Upper lobe of left lung (tissue), 6 donors: ENCODE measurements around the gene RABGEF1. TPM values are rescaled to one million over a fixed set of nuclear protein-coding genes. Genes with fewer than 3 reads are reported as not detected.
"Not testable (repeated sequence)": the region's sequence is repeated elsewhere in the genome, so short reads cannot be mapped to it uniquely, and the experiment has no call there.

Experiments used
- ATAC-seq, 2 donors: fragments of 200-7000 bp; cut with Tn5 transposase; one replicate each; pipeline ENCODE4 v1.9.1; 2022; ENCODE audit warnings: mild to moderate bottlenecking in 2 of 2, moderate library complexity in 2 of 2; ENCODE audit not compliant: low FRiP score in 2 of 2
- DNase-seq, 2 donors: peaks; one replicate each; pipeline ENCODE4 v3.0.0-alpha.2; 2019 to 2020
- H3K27ac ChIP-seq, 4 donors: fragments of 200-600 bp; sonication (generic); one replicate each; pipeline ENCODE4 v1.5.1; 2016 to 2019
- H3K27me3 ChIP-seq, 4 donors: fragments of 200-600 bp; sonication (generic); one replicate each; pipeline ENCODE4 v1.5.1; 2017 to 2019
- H3K36me3 ChIP-seq, 4 donors: fragments of 200-600 bp; sonication (generic); one replicate each; pipeline ENCODE4 v1.5.1; 2016 to 2019
- H3K4me1 ChIP-seq, 4 donors: fragments of 200-600 bp; sonication (generic); one replicate each; pipeline ENCODE4 v1.5.1; 2018 to 2019
- H3K4me3 ChIP-seq, 4 donors: fragments of 200-600 bp; sonication (generic); one replicate each; pipeline ENCODE4 v1.5.1; 2017 to 2019; ENCODE audit warnings: mild to moderate bottlenecking in 2 of 4, moderate library complexity in 1 of 4
- H3K9me3 ChIP-seq, 4 donors: fragments of 200-600 bp; sonication (generic); one replicate each; pipeline ENCODE4 v1.5.1; 2018 to 2019
- CTCF ChIP-seq, 6 experiments: fragments of 450-650 bp in 4 of 6; fragments of 200-600 bp in 2 of 6; sonication (generic) in 2 of 6; IDR thresholded peaks; one replicate each; pipeline ENCODE4 v1.5.1; 2016 to 2019; ENCODE audit warnings: antibody characterized with exemption in 6 of 6
- EP300 ChIP-seq, 4 donors: sonication (generic); formaldehyde crosslinking; IDR thresholded peaks; one replicate each; pipeline ENCODE4 v1.5.1; 2017; ENCODE audit warnings: antibody characterized with exemption in 4 of 4, control low read depth in 2 of 4
- POLR2A ChIP-seq, 4 donors: fragments of 450-650 bp; IDR thresholded peaks; one replicate each; pipeline ENCODE4 v1.5.1; 2016 to 2017; ENCODE audit warnings: antibody characterized with exemption in 4 of 4, mild to moderate bottlenecking in 2 of 4
- POLR2AphosphoS5 ChIP-seq, 2 donors: sonication (generic); formaldehyde crosslinking; IDR thresholded peaks; one replicate each; pipeline ENCODE4 v1.5.1; 2017; ENCODE audit warnings: antibody characterized with exemption in 2 of 2
- WGBS, 2 donors: methylation state at CpG; one replicate each; pipeline ENCODE4 v1.1.5; 2017 to 2018; 5-methylcytosine and 5-hydroxymethylcytosine counted together
- total RNA-seq, 6 donors: library from RNA; depleted of rRNA in 4 of 6; stranded (reverse); fragments of >200 nt in 4 of 6; gene quantifications; one replicate each; pipeline versions ENCODE4 v1.1.0 to v1.2.1, GENCODE V29; 2016 to 2021
- donor health status: DM: no; HTN: no; CAD: no; lungs with moderate emphysema.
- donor health status: DM: no; HTN: yes; CAD: no; lungs with severe emphysema.

Gene RABGEF1
- total RNA-seq, 6 donors from 2014 or later: 20.7 to 35.6 (median 30.3) TPM

- H3K4me3 ChIP-seq: no peak overlapping the region
- peaks cover 0 to 10% (median 0%) of the 10 kb centered on the region in 4 donors for H3K9me3 ChIP-seq
- no peak for DNase-seq
- no peak for ATAC-seq
- no peaks in the 10 kb centered on the region for H3K36me3 ChIP-seq
- H3K4me1 ChIP-seq: no peaks in the 10 kb centered on the region
- TF ChIP-seq EP300 (IDR thresholded peaks at IDR 0.05) (no peak), POLR2A (IDR thresholded peaks at IDR 0.05) (no peak), POLR2AphosphoS5 (IDR thresholded peaks at IDR 0.05) (no peak), CTCF (IDR thresholded peaks at IDR 0.05) (no peak)
- no peak overlapping the region for H3K27ac ChIP-seq
- no peaks in the 10 kb centered on the region for H3K27me3 ChIP-seq
- WGBS, 2 donors: 91 to 93% methylated on average over 8 to 9 of the region's 9 CpGs
These were observed 97.1 kb downstream of the RABGEF1 start for GRCh38 chr7:66837661-66838060.

- Histone ChIP-seq H3K9me3 (peaks cover 0 to 10% (median 0%) of the 10 kb centered on the region in 4 donors), H3K36me3 (no peaks in the 10 kb centered on the region), H3K4me1 (peaks cover 4 to 11% (median 6%) of the 10 kb centered on the region in 4 donors), H3K27ac (no peak overlapping the region), H3K4me3 (no peak overlapping the region), H3K27me3 (no peaks in the 10 kb centered on the region)
- ATAC-seq (no peak), DNase-seq (peak in 1 of 2 donors; percentile 77)
- WGBS, 2 donors: 69 to 86% methylated on average over 3 to 8 of the region's 8 CpGs
- TF ChIP-seq CTCF (IDR thresholded peaks at IDR 0.05) (no peak), POLR2A (IDR thresholded peaks at IDR 0.05) (no peak), EP300 (IDR thresholded peaks at IDR 0.05) (no peak), POLR2AphosphoS5 (IDR thresholded peaks at IDR 0.05) (no peak)
These were observed 99.3 kb downstream of the RABGEF1 start for GRCh38 chr7:66839814-66840213.

GRCh38 chr7:66840316-66840715 lies 99.8 kb downstream of the RABGEF1 start:
- 88 to 92% methylated on average over 3 to 5 of the region's 5 CpGs for WGBS, 2 donors
- ATAC-seq: no peak
- peaks cover 4 to 12% (median 8%) of the 10 kb centered on the region in 4 donors for H3K4me1 ChIP-seq
- DNase-seq: no peak
- TF ChIP-seq CTCF (IDR thresholded peaks at IDR 0.05): no peak
- TF ChIP-seq POLR2A (IDR thresholded peaks at IDR 0.05): no peak
- TF ChIP-seq EP300 (IDR thresholded peaks at IDR 0.05): no peak
- TF ChIP-seq POLR2AphosphoS5 (IDR thresholded peaks at IDR 0.05): no peak
- H3K9me3 ChIP-seq: peaks cover 0 to 10% (median 0%) of the 10 kb centered on the region in 4 donors
- H3K27ac ChIP-seq: no peak overlapping the region
- H3K36me3 ChIP-seq: no peaks in the 10 kb centered on the region
- no peak overlapping the region for H3K4me3 ChIP-seq
- no peaks in the 10 kb centered on the region for H3K27me3 ChIP-seq

GRCh38 chr7:66841898-66842297 lies 101.4 kb downstream of the RABGEF1 start:
- ATAC-seq: no peak
- WGBS, 2 donors: 98% methylated on average over 5 of the region's 5 CpGs

GRCh38 chr7:66843492-66843891 lies 103.0 kb downstream of the RABGEF1 start:
- WGBS, 2 donors: 76 to 77% methylated on average over 7 of the region's 7 CpGs
- H3K27ac ChIP-seq, H3K36me3 ChIP-seq, ATAC-seq, H3K9me3 ChIP-seq, DNase-seq, H3K27me3 ChIP-seq: not testable (repeated sequence)
- peaks cover 9 to 19% (median 15%) of the 10 kb centered on the region in 4 donors for H3K4me1 ChIP-seq
- H3K4me3 ChIP-seq: peak overlapping the region in 2 of 4 donors; percentile 62 to 83

More at GRCh38 chr7:66841898-66842297, 101.4 kb downstream of the RABGEF1 start:
- Histone ChIP-seq H3K4me1 (peaks cover 9 to 19% (median 15%) of the 10 kb centered on the region in 4 donors), H3K9me3 (peaks cover 0 to 5% (median 0%) of the 10 kb centered on the region in 4 donors), H3K4me3 (no peak overlapping the region), H3K27me3 (no peaks in the 10 kb centered on the region), H3K36me3 (no peaks in the 10 kb centered on the region), H3K27ac (no peak overlapping the region)
- no peak for DNase-seq
- TF ChIP-seq EP300 (IDR thresholded peaks at IDR 0.05) (no peak), POLR2AphosphoS5 (IDR thresholded peaks at IDR 0.05) (no peak), POLR2A (IDR thresholded peaks at IDR 0.05) (no peak)
